Stimulated activated naive CD4-positive, alpha-beta T cell treated with Interleukin-2 at 50 U/mL for 16 hours (primary cell): Measurements from ENCODE around the gene BCL6B.
"Not testable (repeated sequence)": the region's sequence is repeated elsewhere in the genome, so short reads cannot be mapped to it uniquely, and the experiment has no call there.

Experiments
- DNase-seq: peaks from one replicate; lab custom pipeline; 2025; lab: John Stamatoyannopoulos, UW

Gene BCL6B

GRCh38 chr17:7027335-7027734 is 4.5 kb downstream of the BCL6B start:
- DNase-seq: no peak

- no peak for DNase-seq
Measured at GRCh38 chr17:7029096-7029495, 6.2 kb downstream of the BCL6B start.

- peak; percentile 42 for DNase-seq
Measured at GRCh38 chr17:7029659-7030058, 6.8 kb downstream of the BCL6B start.

- DNase-seq: peak; percentile 42
Measured at GRCh38 chr17:7034955-7035590, 12.2 kb downstream of the BCL6B start.

GRCh38 chr17:7035591-7036368 is 12.9 kb downstream of the BCL6B start, which contains the start of gene SLC16A13:
SLC16A13 (plus strand) TSS chr17:7036015; CDS start chr17:7036383, 368 bp downstream.
- peak; percentile 98 for DNase-seq

- DNase-seq: no peak
Measured at GRCh38 chr17:7038025-7038862, 15.4 kb downstream of the BCL6B start.

GRCh38 chr17:7039832-7040231 is 17.0 kb downstream of the BCL6B start:
- no peak for DNase-seq

- DNase-seq: no peak
Measured at GRCh38 chr17:7041607-7042500, 19.0 kb downstream of the BCL6B start.

- DNase-seq: peak; percentile 34
Measured at GRCh38 chr17:7042501-7043181, 19.8 kb downstream of the BCL6B start.

GRCh38 chr17:7043182-7043496 is 20.3 kb downstream of the BCL6B start:
- DNase-seq: peak; percentile 28

GRCh38 chr17:7043497-7044198 is 20.8 kb downstream of the BCL6B start, which contains the start of gene SLC16A11:
SLC16A11 (minus strand) TSS chr17:7044092; CDS start chr17:7043513, 579 bp downstream.
- DNase-seq: peak; percentile 27

- peak; percentile 26 for DNase-seq
Measured at GRCh38 chr17:7045492-7046126, 22.8 kb downstream of the BCL6B start.

- peak; percentile 11 for DNase-seq
Measured at GRCh38 chr17:7046127-7046724, 23.4 kb downstream of the BCL6B start.

- peak; percentile 68 for DNase-seq
Measured at GRCh38 chr17:7046725-7047397, 24.0 kb downstream of the BCL6B start.

GRCh38 chr17:7047566-7047965 is 24.7 kb downstream of the BCL6B start:
- DNase-seq: peak; percentile 51

- DNase-seq: no peak
Measured at GRCh38 chr17:7048968-7049367, 26.1 kb downstream of the BCL6B start.

GRCh38 chr17:7050583-7050982 is 27.7 kb downstream of the BCL6B start:
- DNase-seq: not testable (repeated sequence)

- no peak for DNase-seq
Measured at GRCh38 chr17:7056386-7056785, 33.5 kb downstream of the BCL6B start.
